PFSK-1 (cell line): ENCODE measurements around the gene TMEM94.

ENCODE experiments used
- FOXP2 ChIP-seq: optimal IDR thresholded peaks from 2 replicates; pipeline ENCODE3; 2011; ENCODE audit warnings: borderline replicate concordance, control low read depth, inconsistent platforms; ENCODE audit not compliant: insufficient read depth; ENCODE audit errors: extremely low read length, extremely low read depth
- POLR2AphosphoS5 ChIP-seq: IDR thresholded peaks from 2 replicates; pipeline ENCODE4 v1.6.1; 2012; ENCODE audit warnings: low read depth, mild to moderate bottlenecking, control low read depth, low read length, moderate library complexity
- SIN3A ChIP-seq: IDR thresholded peaks from 2 replicates; pipeline ENCODE4 v1.6.1; 2012; ENCODE audit warnings: mild to moderate bottlenecking, low read length, moderate library complexity, borderline replicate concordance; ENCODE audit not compliant: insufficient read depth
- TAF1 ChIP-seq: IDR thresholded peaks from 2 replicates; pipeline ENCODE4 v1.6.1; 2012; ENCODE audit warnings: low read length, control low read depth, borderline replicate concordance; ENCODE audit not compliant: insufficient read depth
- TF ChIP-seq, protein P1 (sequence below), 2 experiments: IDR thresholded peaks; 2 replicates each; pipeline versions ENCODE4 v1.6.1 to v1.8.0; 2011 to 2012; ENCODE audit warnings: low read depth in 2 of 2, low read length in 2 of 2, control low read depth in 1 of 2, inconsistent platforms in 1 of 2, mild to moderate bottlenecking in 1 of 2, moderate library complexity in 1 of 2; ENCODE audit not compliant: insufficient read depth in 1 of 2

Gene TMEM94

DNA sequence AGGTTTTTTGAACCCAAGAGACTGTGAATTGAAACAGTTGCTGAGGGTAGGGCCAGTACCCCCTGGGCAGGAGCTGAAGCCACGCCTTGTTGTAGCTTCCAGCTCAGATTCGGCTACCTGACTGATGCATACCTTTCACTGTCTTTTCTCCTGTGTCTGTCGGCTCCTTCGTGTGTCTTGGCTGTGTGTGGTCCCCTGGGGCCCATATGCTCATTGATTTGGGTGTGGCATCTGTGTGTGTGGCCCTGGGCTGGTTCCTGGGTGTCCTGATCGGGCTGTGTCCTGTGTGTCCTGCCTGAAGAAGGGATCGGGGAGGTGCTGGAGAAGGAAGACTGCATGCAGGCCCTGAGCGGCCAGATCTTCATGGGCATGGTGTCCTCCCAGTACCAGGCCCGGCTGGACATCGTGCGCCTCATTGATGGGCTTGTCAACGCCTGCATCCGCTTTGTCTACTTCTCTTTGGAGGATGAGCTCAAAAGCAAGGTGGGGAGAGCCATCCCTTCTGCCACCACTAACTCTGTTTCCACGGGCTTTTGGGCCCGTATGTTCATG, 38.0 kb downstream of the TMEM94 start:
- TF ChIP-seq, protein P1, sequence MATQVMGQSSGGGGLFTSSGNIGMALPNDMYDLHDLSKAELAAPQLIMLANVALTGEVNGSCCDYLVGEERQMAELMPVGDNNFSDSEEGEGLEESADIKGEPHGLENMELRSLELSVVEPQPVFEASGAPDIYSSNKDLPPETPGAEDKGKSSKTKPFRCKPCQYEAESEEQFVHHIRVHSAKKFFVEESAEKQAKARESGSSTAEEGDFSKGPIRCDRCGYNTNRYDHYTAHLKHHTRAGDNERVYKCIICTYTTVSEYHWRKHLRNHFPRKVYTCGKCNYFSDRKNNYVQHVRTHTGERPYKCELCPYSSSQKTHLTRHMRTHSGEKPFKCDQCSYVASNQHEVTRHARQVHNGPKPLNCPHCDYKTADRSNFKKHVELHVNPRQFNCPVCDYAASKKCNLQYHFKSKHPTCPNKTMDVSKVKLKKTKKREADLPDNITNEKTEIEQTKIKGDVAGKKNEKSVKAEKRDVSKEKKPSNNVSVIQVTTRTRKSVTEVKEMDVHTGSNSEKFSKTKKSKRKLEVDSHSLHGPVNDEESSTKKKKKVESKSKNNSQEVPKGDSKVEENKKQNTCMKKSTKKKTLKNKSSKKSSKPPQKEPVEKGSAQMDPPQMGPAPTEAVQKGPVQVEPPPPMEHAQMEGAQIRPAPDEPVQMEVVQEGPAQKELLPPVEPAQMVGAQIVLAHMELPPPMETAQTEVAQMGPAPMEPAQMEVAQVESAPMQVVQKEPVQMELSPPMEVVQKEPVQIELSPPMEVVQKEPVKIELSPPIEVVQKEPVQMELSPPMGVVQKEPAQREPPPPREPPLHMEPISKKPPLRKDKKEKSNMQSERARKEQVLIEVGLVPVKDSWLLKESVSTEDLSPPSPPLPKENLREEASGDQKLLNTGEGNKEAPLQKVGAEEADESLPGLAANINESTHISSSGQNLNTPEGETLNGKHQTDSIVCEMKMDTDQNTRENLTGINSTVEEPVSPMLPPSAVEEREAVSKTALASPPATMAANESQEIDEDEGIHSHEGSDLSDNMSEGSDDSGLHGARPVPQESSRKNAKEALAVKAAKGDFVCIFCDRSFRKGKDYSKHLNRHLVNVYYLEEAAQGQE (IDR thresholded peaks at IDR 0.05; ENCODE audit: insufficient read depth in 1 of 2, low read depth in 2 of 2, low read length in 2 of 2): no peak
- TF ChIP-seq POLR2AphosphoS5 (no peak), SIN3A (no peak), TAF1 (no peak), FOXP2 (no peak)

DNA sequence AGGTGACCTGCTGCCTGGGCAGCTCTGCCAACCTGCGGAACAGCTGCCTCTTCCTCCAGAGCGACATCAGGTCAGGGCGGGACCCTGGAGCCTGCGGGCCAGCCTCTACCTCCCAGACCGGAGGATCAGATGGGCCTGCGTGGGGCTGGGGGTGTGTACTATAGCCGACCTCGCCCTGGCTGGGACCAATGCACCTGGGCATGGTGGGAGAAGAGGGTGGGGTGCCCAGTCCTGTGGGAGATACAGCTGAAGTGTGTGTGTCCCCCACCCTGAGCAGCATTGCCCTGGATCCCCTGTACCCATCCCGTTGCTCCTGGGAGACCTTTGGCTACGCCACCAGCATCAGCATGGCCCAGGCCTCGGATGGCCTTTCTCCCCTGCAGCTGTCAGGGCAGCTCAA, 39.6 kb downstream of the TMEM94 start:
- TF ChIP-seq SIN3A (no peak), FOXP2 (no peak), TAF1 (no peak), POLR2AphosphoS5 (no peak)
- TF ChIP-seq, protein P1 (IDR thresholded peaks at IDR 0.05; ENCODE audit: insufficient read depth in 1 of 2, low read depth in 2 of 2, low read length in 2 of 2): no peak

DNA sequence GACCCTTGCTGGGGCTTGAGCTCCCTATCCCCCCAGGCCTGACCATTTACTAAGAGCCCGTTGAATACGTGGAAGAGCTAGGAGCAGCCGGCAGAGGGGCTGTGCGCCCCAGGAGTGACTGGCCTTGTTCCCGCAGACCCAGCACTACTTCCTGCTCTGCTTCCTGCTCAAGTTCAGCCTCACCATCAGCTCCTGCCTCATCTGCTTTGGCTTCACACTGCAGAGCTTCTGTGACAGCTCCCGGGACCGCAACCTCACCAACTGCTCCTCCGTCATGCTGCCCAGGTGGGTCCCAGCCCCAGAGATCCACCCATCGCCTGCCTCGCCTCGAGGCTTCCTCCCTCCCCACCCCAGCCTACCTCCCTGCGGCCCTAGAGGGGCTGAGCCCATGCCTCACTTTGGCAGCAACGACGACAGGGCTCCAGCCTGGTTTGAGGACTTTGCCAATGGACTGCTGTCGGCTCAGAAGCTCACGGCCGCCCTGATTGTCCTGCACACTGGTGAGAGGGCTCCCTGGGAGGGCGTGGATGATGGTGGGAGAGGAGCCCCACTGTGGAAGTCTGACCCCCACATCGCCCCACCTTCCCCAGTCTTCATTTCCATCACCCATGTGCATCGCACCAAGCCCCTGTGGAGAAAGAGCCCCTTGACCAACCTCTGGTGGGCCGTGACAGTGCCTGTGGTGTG, 41.7 kb downstream of the TMEM94 start:
- TF ChIP-seq FOXP2: no peak
- no peak for TF ChIP-seq TAF1
- TF ChIP-seq, protein P1 (IDR thresholded peaks at IDR 0.05; ENCODE audit: insufficient read depth in 1 of 2, low read depth in 2 of 2, low read length in 2 of 2): no peak
- no peak for TF ChIP-seq POLR2AphosphoS5
- no peak for TF ChIP-seq SIN3A

DNA sequence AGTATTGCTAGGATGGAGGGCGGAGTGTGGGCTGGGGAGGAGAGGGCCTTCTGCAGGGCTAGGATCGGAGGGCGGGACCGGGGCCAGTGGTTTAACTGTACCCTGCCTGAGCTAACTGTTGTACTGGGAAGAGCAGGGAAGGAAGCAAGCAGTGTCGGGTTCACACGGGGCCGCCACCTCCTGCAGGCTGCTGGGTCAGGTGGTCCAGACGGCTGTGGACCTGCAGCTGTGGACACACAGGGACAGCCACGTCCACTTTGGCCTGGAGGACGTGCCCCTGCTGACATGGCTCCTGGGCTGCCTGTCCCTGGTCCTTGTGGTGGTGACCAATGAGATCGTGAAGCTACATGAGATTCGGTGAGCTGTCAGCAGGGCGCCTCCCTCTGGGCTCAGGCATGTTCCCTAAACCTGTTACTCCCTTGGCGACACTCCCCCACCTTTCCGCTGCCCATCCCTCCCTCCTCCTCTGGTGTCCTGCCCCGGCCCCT, 42.3 kb downstream of the TMEM94 start:
- TF ChIP-seq POLR2AphosphoS5 (no peak; the same call in 1 of the 2 replicates), TAF1 (no peak), SIN3A (no peak), FOXP2 (no peak)
- TF ChIP-seq, protein P1 (IDR thresholded peaks at IDR 0.05; ENCODE audit: insufficient read depth in 1 of 2, low read depth in 2 of 2, low read length in 2 of 2): no peak
